Thyroid gland (tissue), 4 donors: Measurements from ENCODE around the gene GAB3.

Experiments used
- CTCF ChIP-seq, 6 experiments: fragments of 200-600 bp in 3 of 6; fragments of 450-650 bp in 3 of 6; sonication (generic) in 3 of 6; IDR thresholded peaks; one replicate each; pipeline ENCODE4 v1.5.1; 2016 to 2019; ENCODE audit warnings: antibody characterized with exemption in 6 of 6, mild to moderate bottlenecking in 2 of 6, inconsistent platforms in 1 of 6, moderate library complexity in 1 of 6
- POLR2A ChIP-seq, 2 donors: fragments of 450-650 bp; IDR thresholded peaks; one replicate each; pipeline ENCODE4 v1.6.1; 2017; ENCODE audit warnings: antibody characterized with exemption in 2 of 2, mild to moderate bottlenecking in 2 of 2, moderate library complexity in 1 of 2

- no peak for TF ChIP-seq CTCF (IDR thresholded peaks at IDR 0.05)
- TF ChIP-seq POLR2A (IDR thresholded peaks at IDR 0.05) = no peak
Measured at GRCh38 chrX:154731881-154732280, 19.0 kb downstream of the GAB3 start.
